GM12878 (cell line): ENCODE measurements around the gene FBXL17. TPM values are rescaled to one million over a fixed set of nuclear protein-coding genes. Genes with fewer than 3 reads are reported as not detected.

Experiments
- ATAC-seq: fragments of 200-7000 bp; cut with Tn5 transposase; 3 replicates; pipeline ENCODE4 v1.9.1; 2020; ENCODE audit warnings: mild to moderate bottlenecking, moderate library complexity
- BruUV-seq: library from RNA; stranded (reverse); fragments of 400-500 nt; replicated peaks from 2 replicates; lab custom pipeline; 2021; lab: Mats Ljungman, UMichigan
- CTCF ChIA-PET: fragments of 300-600 bp; sonication (Branson Sonifier 250); formaldehyde crosslinking; extraction: SDS; loops from one replicate; lab custom pipeline; 2021; ENCODE audit warnings: inconsistent platforms; lab: Yijun Ruan, JAX
- POLR2A ChIA-PET: fragments of 350-600 bp; formaldehyde crosslinking; extraction: SDS; loops from one replicate; lab custom pipeline; 2021; ENCODE audit warnings: inconsistent platforms; lab: Charles Lee
- RAD21 ChIA-PET: fragments of 300-600 bp; sonication (Branson Sonifier 250); formaldehyde crosslinking; loops from one replicate; lab custom pipeline; 2023; ENCODE audit warnings: antibody characterized with exemption; ENCODE audit not compliant: unreplicated experiment; lab: Charles Lee
- SMC1A ChIA-PET: fragments of 300-600 bp; sonication (Branson Sonifier 250); formaldehyde crosslinking; loops from one replicate; lab custom pipeline; 2023; ENCODE audit not compliant: unreplicated experiment, uncharacterized antibody; lab: Charles Lee
- DNase-seq: peaks from one replicate; pipeline ENCODE4 v3.0.0-alpha.2; 2011; ENCODE audit warnings: low read depth, low spot score
- FAIRE-seq: peaks from 3 replicates; lab custom pipeline; 2011; peaks lifted over from hg19 to GRCh38; lab: Jason Lieb, UNC
- H2AFZ ChIP-seq: 2 replicates; pipeline ENCODE4 v1.6.0; 2011; ENCODE audit warnings: low read depth, low read length, control low read depth; ENCODE audit not compliant: control insufficient read depth
- H3K27ac ChIP-seq: 2 replicates; pipeline ENCODE4 v1.5.1; 2011; ENCODE audit warnings: control low read depth; ENCODE audit not compliant: control insufficient read depth, insufficient read depth
- H3K27me3 ChIP-seq, 2 experiments: replicated peaks in 1 of 2; 2 replicates each; pipeline versions ENCODE4 v1.6.0 to v1.6.1; 2011; ENCODE audit warnings: low read length in 1 of 2; ENCODE audit not compliant: control insufficient read depth in 2 of 2, insufficient read depth in 2 of 2
- H3K36me3 ChIP-seq, 2 experiments: 2 replicates each; pipeline ENCODE4 v1.5.1; 2011; ENCODE audit warnings: low read length in 1 of 2; ENCODE audit not compliant: control insufficient read depth in 2 of 2, insufficient read depth in 2 of 2
- H3K4me1 ChIP-seq: 2 replicates; pipeline ENCODE4 v1.6.1; 2011; ENCODE audit warnings: mild to moderate bottlenecking, low read length, moderate library complexity, mixed read lengths; ENCODE audit not compliant: control insufficient read depth, insufficient read depth
- H3K4me2 ChIP-seq: 2 replicates; pipeline ENCODE4 v1.6.0; 2011; ENCODE audit warnings: control low read depth; ENCODE audit not compliant: control insufficient read depth, insufficient read depth
- H3K4me3 ChIP-seq: fragments of 200-600 bp; sonication (generic); 2 replicates; pipeline ENCODE4 v1.5.1; 2016
- H3K79me2 ChIP-seq: 2 replicates; pipeline ENCODE4 v1.6.0; 2011; ENCODE audit warnings: low read length; ENCODE audit not compliant: control insufficient read depth, insufficient read depth
- H3K9ac ChIP-seq: 2 replicates; pipeline ENCODE4 v1.8.0; 2011; ENCODE audit warnings: low read length, control low read depth, mixed read lengths; ENCODE audit not compliant: control insufficient read depth, insufficient read depth
- H3K9me3 ChIP-seq: replicated peaks from 3 replicates; pipeline ENCODE4 v1.5.1; 2011; ENCODE audit warnings: mild to moderate bottlenecking, low read length; ENCODE audit not compliant: control insufficient read depth, insufficient read depth
- H4K20me1 ChIP-seq: 2 replicates; pipeline ENCODE4 v1.6.0; 2011; ENCODE audit not compliant: control insufficient read depth, insufficient read depth
- PAX8 ChIP-seq: fragments of 450-650 bp; IDR thresholded peaks from 2 replicates; pipeline ENCODE4 v1.6.1; 2017; ENCODE audit warnings: mild to moderate bottlenecking, moderate library complexity
- TARDBP ChIP-seq: IDR thresholded peaks from 2 replicates; pipeline ENCODE4 v1.6.1; 2016; ENCODE audit warnings: borderline replicate concordance
- WGBS: methylation state at CpG from one replicate; pipeline ENCODE4 v1.1.6; 2016; ENCODE audit warnings: low lambda C conversion rate; ENCODE audit not compliant: insufficient replicate concordance, insufficient coverage; ENCODE audit errors: missing lambda C conversion rate; 5-methylcytosine and 5-hydroxymethylcytosine counted together
- in situ Hi-C: fragments of 300-500 bp; cut with MboI; formaldehyde crosslinking; loops from 9 replicates; pipeline ENCODE4 v1.14.3; 2018; ENCODE audit warnings: mixed read lengths
- intact Hi-C: fragments of 100-400 bp; cut with micrococcal nuclease; formaldehyde crosslinking; loops from one replicate; pipeline ENCODE4 v1.14.2; 2022; ENCODE audit not compliant: unreplicated experiment
- polyA plus RNA-seq, 11 experiments: library from polyadenylated mRNA; depleted of rRNA in 4 of 11; unstranded in 6 of 11; stranded (reverse) in 5 of 11; fragments of >200 nt; fragmentation: Nextera tagmentation in 4 of 11; fragmentation: Illumina TruSeq in 1 of 11; extraction: Ambion mirVana in 4 of 11; extraction: Trizol in 1 of 11; gene quantifications; 1 replicate in 1 of 11; 2 replicates in 10 of 11; pipeline versions ENCODE4 v1.2.1 to v1.2.3, GENCODE V29; 2011 to 2016; ENCODE audit warnings: inconsistent platforms in 2 of 11, missing spikeins in 2 of 11, low read depth in 1 of 11
- total RNA-seq, 4 experiments: library from RNA; depleted of rRNA in 3 of 4; stranded (reverse); fragments of >200 nt in 3 of 4; fragmentation: Illumina TruSeq in 1 of 4; extraction: Trizol in 1 of 4; gene quantifications; 2 replicates each; pipeline versions ENCODE4 v1.2.1 to v1.2.3, GENCODE V29; 2013 to 2021
- TF ChIP-seq, protein P1 (sequence below): IDR thresholded peaks from 2 replicates; pipeline ENCODE4 v1.6.1; 2012; ENCODE audit warnings: low read length, inconsistent platforms
- TF ChIP-seq, protein P2 (sequence below): IDR thresholded peaks from 2 replicates; pipeline ENCODE4 v1.6.1; 2011; ENCODE audit warnings: mild to moderate bottlenecking, low read depth, low read length, moderate library complexity; ENCODE audit not compliant: insufficient replicate concordance
- TF ChIP-seq, protein P3 (sequence below): fragments of 150-350 bp; IDR thresholded peaks from 2 replicates; pipeline ENCODE4 v1.6.1; 2014; ENCODE audit warnings: mild to moderate bottlenecking, low read depth, low read length

Gene FBXL17
- total and polyA plus RNA-seq, 10 of the 15 experiments (the other 5 are each of a cell fraction or from before 2014, with no cell fraction given) = 0.88 to 9.0 (median 4.4) TPM

DNA sequence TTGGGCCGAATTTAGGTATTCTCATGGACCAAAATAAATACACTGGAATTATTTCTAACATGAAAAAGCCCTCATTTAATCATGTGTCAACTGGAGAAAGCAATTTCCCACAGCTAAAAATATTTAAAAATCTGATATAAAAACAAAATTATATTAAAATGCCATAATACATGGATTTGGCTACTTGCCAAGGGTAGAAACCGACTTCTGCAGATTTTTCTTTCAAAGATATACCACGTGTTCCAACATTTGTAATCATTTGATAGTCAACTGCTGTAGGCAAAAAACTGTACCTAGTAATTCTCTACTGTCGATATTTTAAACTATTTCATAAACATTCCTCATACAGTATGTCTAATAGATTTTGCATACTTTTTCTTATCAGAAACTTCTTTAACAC lies 237.6 kb downstream of the FBXL17 start:
- ATAC-seq = no peak
- in situ Hi-C loops = no loop called here
- H3K4me3 ChIP-seq = no peak overlapping the region
- TF ChIP-seq, protein P1, sequence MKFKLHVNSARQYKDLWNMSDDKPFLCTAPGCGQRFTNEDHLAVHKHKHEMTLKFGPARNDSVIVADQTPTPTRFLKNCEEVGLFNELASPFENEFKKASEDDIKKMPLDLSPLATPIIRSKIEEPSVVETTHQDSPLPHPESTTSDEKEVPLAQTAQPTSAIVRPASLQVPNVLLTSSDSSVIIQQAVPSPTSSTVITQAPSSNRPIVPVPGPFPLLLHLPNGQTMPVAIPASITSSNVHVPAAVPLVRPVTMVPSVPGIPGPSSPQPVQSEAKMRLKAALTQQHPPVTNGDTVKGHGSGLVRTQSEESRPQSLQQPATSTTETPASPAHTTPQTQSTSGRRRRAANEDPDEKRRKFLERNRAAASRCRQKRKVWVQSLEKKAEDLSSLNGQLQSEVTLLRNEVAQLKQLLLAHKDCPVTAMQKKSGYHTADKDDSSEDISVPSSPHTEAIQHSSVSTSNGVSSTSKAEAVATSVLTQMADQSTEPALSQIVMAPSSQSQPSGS = no peak
- TF ChIP-seq TARDBP (no peak), PAX8 (no peak)
- TF ChIP-seq, protein P2, sequence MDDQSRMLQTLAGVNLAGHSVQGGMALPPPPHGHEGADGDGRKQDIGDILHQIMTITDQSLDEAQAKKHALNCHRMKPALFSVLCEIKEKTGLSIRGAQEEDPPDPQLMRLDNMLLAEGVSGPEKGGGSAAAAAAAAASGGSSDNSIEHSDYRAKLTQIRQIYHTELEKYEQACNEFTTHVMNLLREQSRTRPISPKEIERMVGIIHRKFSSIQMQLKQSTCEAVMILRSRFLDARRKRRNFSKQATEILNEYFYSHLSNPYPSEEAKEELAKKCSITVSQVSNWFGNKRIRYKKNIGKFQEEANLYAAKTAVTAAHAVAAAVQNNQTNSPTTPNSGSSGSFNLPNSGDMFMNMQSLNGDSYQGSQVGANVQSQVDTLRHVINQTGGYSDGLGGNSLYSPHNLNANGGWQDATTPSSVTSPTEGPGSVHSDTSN = no peak
- TF ChIP-seq, protein P3, sequence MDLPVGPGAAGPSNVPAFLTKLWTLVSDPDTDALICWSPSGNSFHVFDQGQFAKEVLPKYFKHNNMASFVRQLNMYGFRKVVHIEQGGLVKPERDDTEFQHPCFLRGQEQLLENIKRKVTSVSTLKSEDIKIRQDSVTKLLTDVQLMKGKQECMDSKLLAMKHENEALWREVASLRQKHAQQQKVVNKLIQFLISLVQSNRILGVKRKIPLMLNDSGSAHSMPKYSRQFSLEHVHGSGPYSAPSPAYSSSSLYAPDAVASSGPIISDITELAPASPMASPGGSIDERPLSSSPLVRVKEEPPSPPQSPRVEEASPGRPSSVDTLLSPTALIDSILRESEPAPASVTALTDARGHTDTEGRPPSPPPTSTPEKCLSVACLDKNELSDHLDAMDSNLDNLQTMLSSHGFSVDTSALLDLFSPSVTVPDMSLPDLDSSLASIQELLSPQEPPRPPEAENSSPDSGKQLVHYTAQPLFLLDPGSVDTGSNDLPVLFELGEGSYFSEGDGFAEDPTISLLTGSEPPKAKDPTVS = no peak
- H3K36me3 ChIP-seq = no peaks in the 10 kb centered on the region
- ChIA-PET SMC1A (interaction anchor here (0.8 kb wide), 1 partner anchor 83 kb away, joined by 3 read pairs; no protein-coding TSS in a partner anchor), POLR2A (interaction anchor here (0.7 kb wide), 1 partner anchor 1960 kb away, joined by 5 read pairs; no protein-coding TSS in a partner anchor), CTCF (interaction anchor here (0.8 kb wide), 1 partner anchor 11 kb away, joined by 6 read pairs; no protein-coding TSS in a partner anchor), RAD21 (no interaction called here)
- H3K27ac ChIP-seq = no peak overlapping the region
- H4K20me1 ChIP-seq = no peaks in the 10 kb centered on the region
- no peak overlapping the region for H3K4me2 ChIP-seq
- no peaks in the 10 kb centered on the region for H3K27me3 ChIP-seq
- 95% methylated on average over 4 of the region's 4 CpGs for WGBS
- no TSS peak for BruUV-seq
- intact Hi-C loops = no loop called here
- no peak for DNase-seq
- H3K4me1 ChIP-seq = no peaks in the 10 kb centered on the region
- H3K9ac ChIP-seq = no peak overlapping the region
- no peaks in the 10 kb centered on the region for H3K9me3 ChIP-seq
- H2AFZ ChIP-seq = no peak overlapping the region
- no peaks in the 10 kb centered on the region for H3K79me2 ChIP-seq
- FAIRE-seq = no peak
